ENCODE measurements around the gene CPS1.

- TF ChIP-seq POLR2AphosphoS5 (IDR thresholded peaks at IDR 0.05; ENCODE audit: borderline replicate concordance, low read depth, low read length) (no peak), EZH2 (IDR thresholded peaks at IDR 0.05) (no peak)
Measured at GRCh38 chr2:210528716-210529115, 27.7 kb upstream of the CPS1 start.

All from SK-N-MC (cell line).